Renal pelvis (tissue), 4 donors: ENCODE measurements around the gene RIMS1. TPM values are rescaled to one million over a fixed set of nuclear protein-coding genes. Genes with fewer than 3 reads are reported as not detected.

ENCODE experiments used
- DNase-seq: peaks from one replicate; pipeline ENCODE4 v3.0.0-alpha.2; 2013
- polyA plus RNA-seq, 3 donors: library from polyadenylated mRNA; unstranded; fragments of 120-200 nt; gene quantifications; one replicate each; pipeline ENCODE4 v1.2.1, GENCODE V29; 2013; ENCODE audit not compliant: insufficient read length in 3 of 3

RIMS1 gene
- polyA plus RNA-seq, 3 donors = 2.3 to 2.8 (median 2.4) TPM

DNA sequence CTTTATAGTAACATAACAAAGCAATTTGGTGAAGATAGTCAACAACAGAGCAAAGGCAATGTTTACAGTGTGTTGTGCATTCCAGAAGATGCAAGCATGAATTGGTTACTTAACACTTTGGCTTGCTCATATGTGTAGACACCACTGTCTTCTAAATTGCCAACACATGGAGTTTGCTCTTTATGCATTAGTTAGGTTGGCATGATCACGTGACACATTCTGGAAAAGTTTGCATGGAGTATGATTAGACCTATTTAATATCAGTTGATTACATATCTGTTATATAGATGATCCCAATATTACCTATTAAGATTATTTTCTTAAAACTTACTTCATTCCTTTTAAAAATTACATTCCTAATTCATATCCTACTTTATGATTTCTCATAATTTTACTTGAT, 197.6 kb downstream of the RIMS1 start:
- no peak for DNase-seq

DNA sequence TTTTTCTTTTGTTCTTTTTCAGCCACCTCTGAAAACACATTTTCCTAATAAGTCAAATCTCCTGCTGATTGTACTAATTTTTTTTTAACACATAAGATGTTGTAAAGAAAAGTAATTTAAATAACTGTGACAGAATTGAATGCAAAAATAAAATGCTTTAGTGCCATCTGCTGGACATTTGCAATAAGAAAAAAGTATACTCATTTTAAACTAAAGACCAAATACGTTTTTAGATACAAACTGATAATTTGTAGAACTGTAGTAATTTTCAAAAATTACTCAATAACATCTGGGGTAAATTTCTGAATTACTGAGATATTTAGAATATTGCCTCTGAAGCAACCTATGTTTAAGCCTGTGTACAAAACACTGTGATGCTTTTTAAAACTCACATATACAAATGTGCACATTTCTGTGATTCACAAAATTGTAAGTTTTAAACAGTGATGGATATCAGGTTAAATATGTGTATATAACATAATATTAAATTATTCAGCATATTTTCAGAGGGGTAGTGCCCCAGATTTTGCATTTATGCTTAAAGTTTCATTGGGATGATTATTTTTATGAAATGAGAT, 198.7 kb downstream of the RIMS1 start:
- peak; percentile 16 for DNase-seq

DNA sequence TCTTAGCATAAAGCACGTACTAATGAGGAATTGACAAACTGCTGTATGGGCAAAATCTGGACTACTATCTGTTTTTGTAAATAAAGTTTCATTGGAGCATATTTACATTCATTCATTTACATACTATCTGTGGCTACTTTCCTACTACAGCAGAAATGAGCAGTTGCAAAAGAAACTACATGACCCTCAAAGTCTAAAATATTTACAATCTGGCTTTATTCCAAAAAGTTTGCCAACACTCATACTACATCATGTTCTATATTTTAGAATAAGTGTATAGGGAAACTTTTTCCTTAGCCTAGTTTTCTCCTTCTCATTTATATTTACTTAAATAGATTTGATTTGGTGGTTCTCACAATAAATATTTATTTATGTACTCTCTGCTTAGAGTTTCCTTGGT, 208.2 kb downstream of the RIMS1 start:
- no peak for DNase-seq

DNA sequence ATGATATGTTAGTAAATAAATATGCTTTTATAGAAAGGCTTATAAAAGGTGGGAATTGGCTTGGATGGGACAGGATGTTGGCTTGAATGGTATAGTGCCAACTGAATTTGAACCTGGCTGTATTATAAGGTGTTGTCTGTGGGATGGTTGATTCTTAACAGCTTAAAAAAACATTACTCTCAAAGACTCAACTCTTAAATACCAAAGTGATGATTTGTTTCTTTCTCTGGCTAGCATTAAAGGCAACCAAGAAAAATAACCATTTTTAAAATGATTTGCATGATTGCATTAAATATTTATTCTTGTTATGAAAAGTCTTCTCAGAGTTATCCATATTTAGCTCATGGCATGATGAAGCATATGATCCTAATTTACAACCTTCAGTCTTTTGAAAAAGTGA, 216.2 kb downstream of the RIMS1 start:
- DNase-seq = no peak

DNA sequence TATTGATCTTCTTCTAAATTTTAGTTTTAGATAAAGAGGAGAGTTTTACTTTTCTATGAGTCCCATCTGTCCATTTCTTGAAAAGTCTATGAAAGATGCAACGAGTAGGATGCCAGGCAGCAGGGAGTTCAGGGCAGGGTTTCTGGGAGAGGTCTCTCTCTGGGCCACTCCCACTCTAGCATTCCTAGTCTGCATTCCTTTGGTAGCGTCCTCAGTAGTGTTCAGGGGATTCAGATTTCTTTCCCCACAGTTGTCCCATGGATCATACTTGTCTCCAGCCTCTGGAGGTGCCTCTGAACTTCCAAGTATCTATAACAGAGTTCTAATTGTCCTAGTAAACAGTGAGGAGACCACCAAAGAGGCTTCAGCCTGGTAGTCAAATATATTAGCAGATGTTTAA, 225.3 kb downstream of the RIMS1 start:
- no peak for DNase-seq

DNA sequence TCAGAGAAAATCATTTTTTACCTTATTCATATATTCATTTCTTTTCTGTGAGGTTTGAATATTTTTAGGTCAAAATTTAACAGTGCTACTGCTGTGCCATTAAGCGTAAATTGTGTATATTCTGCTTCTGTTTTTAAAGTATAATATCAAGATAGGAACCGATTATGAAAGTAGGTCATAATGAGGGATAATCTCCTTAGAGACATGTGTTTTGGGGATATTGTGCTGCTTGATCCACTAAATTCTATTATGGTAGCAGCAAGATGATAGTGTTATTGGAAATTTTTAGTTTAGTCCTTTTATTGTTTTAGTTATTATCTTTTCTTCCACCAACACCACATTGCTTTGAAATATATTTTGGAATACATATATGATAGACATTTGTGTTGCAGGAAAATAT, 244.0 kb downstream of the RIMS1 start:
- DNase-seq = no peak

DNA sequence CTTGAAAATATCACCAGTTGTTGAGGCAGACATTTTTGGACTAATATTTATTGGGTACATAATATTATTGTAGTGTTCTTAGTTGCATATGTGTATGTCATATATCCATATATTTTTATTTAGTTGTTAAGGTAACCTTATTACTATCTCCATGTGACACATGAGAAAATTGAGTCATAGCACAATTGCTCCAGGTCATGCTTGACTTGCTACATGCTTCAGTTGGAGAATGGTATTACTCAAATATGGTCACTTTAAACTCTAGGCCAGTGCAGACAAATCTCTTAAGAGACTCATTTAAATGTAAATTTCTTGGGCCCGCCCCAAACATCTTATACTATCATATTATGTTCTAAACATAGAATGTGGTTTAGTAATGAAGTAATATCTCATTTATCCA, 246.1 kb downstream of the RIMS1 start:
- DNase-seq = no peak

DNA sequence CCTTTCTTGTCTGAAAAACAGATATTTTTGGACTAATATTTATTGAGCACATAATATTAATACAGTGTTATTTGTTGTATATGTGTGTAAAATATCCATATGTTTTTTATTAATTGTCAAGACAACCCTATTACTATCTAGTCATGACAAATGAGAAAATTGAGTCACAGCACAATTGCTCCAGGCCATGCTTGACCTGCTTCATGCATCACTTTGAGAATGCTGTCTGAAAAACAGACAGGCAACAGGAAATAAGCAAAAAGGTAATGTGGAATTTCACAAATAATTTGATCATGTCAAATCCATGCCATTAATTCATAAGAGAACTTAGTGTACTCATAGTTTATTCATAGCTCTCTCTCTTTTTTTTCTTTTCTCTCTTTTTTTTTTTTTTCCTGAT, 246.5 kb downstream of the RIMS1 start:
- DNase-seq = no peak

DNA sequence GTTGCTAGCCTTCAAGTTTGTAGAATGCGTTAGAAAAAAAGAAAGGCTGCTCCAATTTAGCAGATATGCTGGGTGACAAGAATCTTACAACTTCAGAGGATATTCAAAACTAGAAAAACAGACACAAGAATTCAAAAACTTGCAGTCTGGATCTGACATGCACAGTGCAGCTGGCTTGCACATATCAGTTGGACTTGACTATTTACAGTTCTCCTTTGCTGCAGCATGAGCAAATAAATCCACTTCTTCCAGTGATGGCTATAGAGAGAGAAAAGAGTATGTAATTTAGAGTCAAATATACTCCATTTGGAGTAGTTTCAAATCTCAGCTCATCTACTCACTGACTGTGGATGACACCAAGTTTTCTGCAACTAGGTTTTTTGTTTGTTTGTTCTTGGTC, 247.0 kb downstream of the RIMS1 start:
- no peak for DNase-seq

DNA sequence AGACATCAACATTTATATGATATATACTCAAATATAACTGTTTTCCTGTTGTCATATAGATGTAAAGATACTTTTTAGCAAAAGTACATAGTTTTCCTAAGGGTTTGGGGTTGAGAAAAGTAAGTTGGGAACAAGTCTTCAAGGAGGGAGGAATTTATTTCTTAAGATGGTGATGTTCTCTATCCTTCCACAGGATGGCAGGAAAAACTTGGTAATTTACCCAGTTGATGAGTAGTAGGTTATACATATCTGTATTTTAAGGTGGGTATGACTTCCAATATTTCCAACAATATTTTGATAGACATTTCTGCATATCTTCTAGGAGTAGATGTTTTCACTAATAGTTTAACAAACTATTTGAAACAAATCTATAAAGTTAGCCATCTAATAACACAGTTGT, 254.4 kb downstream of the RIMS1 start:
- no peak for DNase-seq

DNA sequence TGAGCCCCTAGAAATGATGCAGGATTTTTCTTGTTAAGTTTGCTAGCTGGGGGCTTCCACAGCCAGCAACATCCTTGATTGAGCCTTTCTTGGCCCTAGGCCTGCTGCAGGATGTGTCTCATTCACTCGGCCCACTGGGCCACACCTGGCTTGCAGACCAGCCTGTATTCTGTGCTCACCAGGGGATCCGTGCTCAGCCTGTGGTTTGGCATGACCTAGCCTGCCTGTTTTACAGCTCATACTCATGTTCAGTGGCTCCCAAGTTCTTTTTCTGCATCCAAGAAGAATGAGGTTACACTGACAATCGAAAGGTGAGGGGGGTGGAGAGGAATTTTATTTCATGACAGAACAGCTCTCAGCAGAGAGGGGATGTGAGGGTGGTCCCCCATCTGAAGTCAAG, 263.4 kb downstream of the RIMS1 start:
- DNase-seq = no peak

DNA sequence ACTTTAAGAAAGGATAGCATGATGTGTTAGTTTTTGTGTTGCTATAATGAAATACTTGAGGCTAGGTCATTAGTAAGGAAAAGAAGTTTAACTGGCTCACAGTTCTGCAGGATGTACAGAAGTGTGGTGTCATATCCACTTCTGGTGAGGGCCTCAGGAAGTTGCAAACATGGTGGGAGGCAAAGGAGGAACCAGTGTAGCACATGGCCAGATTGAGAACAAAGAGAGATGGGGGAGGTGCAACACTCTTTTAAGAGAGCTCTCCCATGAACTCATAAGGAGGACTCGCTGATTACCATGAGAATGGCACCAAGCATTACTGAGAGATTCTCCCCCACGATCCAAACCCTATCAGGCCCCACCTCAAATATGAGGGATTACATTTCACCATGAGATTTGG, 265.4 kb downstream of the RIMS1 start:
- no peak for DNase-seq

DNA sequence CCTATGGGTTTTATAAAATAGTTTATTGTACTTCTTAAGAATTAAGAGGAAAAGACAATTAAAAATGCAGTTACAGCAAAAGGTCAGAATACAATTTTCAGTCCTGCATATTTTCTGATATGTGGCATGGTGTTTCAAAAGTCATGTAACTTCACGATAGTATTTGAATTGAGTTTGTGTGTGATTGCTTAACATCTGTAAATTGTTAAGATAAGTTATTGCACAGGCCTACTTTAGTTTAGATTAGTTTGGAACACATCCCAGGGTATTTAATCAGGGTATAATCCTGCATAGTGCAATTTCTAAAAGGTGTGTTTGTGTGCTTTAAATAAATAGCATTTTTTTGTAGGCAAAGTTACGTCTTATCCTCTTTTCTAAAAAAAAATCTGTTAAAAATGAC, 289.6 kb downstream of the RIMS1 start:
- no peak for DNase-seq

DNA sequence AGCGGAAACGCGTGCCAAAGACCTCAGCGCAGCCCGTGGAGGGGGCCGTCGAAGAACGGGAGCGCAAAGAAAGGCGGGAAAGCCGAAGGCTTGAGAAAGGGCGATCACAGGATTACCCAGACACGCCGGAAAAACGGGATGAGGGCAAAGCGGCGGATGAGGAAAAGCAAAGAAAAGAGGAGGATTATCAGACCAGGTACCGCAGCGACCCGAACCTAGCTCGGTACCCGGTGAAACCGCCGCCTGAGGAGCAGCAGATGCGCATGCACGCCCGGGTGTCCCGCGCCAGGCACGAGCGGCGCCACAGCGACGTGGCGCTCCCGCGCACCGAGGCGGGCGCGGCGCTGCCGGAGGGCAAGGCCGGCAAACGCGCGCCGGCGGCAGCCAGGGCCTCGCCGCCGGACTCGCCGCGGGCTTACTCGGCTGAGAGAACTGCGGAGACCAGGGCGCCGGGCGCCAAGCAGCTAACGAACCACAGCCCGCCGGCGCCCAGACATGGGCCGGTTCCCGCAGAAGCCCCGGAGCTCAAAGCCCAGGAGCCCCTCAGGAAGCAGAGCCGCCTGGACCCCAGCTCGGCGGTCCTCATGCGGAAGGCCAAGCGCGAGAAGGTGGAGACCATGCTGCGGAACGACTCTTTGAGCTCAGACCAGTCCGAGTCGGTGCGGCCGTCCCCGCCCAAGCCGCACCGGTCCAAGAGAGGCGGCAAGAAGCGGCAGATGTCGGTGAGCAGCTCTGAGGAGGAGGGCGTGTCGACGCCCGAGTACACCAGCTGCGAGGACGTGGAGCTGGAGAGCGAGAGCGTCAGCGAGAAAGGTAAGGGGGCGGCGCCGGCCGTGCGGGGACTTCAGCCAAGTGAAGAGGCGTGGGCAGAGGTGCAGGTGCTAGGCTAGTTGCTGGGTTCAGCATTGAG, 296.2 kb downstream of the RIMS1 start:
- peak; percentile 48 for DNase-seq

DNA sequence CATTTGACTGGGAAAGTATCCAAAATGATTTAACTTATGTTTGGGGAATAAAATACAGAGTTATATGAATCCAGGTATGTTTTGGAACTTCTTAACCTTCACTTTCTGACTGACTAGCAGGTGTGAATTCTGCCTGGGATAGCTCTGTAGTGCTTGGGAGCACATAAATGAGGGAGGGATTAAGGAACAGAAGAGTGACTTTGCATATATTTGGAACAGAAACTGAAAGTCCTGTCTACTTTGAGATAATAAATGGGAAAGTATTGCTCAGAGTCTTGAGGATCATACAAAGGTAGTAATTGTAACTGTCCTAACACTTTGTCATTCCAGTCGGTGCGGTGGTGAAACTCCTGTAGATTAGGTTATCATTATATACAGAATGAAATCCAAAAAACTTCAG, 317.6 kb downstream of the RIMS1 start:
- no peak for DNase-seq

DNA sequence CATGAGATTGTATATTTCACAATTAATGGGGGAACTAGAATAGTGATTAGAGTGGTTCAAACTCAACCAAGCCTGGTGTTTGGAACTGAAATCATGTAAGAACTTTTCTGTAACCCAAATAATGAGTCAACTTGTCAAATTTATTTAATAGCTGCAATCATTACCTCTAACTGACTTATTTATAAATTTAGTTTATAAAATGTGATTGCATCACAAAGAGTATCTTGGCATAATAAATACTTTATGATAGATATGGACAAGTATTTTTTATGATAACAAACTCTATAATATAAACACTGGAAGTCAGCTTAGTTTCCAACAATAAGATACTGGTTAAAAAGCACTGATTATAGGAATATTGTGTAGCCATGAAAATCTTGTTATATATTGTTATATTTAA, 319.1 kb downstream of the RIMS1 start:
- no peak for DNase-seq

DNA sequence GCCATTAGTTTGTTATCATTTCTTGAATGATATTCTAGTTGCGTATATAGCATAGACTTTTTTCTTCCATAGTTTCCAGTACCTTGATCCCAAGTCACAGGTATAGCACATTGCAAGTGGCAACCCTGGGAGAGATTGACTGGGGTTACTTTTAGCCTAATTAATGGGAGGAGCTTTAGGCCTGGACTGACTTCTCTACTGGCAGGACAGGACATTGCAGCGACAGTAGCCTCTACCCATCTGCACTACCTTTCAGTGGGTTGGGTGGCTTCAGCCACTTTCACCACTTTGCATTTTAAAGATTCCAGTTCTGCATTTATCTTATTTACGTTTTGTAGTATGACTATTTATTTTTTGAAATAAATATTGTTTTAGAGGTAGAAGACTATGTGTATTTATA, 320.3 kb downstream of the RIMS1 start:
- no peak for DNase-seq

DNA sequence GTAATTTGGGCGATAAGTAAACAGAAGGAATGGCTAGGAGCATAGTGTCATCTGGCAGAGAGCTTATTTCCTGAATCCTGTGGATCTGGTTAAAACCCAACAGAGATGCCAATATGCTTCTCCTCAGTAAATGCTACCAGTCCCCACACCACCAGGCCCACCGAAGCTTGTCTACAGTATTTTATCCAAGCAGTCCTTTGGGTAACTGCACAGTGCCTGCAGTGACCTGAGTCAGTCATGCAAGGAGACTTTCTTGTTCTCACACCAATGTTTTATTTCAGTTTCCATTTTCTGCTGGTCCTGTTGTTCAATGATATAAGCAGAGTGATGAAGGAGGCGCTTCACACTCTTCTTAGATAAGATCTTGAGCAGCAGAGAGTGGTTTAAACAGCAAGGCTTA, 326.3 kb downstream of the RIMS1 start:
- no peak for DNase-seq

DNA sequence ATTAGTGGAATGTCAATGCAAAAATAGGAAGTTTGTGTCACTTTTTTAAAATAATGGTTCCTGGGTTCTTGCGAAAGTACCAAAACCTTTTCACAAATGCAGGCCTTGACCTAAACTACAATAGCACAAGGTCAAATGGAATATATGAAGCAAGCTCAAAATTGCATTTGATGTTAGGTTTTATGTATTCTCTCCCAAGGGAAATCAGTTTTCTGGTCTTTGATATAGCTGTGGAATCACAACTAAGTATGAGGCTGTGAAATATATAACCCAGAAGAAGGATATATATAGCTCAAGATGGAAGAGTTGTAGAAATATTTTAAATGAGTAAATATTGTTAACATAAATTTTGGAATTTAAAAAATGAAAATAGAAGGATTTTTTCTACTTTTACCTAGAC, 327.3 kb downstream of the RIMS1 start:
- DNase-seq = no peak

DNA sequence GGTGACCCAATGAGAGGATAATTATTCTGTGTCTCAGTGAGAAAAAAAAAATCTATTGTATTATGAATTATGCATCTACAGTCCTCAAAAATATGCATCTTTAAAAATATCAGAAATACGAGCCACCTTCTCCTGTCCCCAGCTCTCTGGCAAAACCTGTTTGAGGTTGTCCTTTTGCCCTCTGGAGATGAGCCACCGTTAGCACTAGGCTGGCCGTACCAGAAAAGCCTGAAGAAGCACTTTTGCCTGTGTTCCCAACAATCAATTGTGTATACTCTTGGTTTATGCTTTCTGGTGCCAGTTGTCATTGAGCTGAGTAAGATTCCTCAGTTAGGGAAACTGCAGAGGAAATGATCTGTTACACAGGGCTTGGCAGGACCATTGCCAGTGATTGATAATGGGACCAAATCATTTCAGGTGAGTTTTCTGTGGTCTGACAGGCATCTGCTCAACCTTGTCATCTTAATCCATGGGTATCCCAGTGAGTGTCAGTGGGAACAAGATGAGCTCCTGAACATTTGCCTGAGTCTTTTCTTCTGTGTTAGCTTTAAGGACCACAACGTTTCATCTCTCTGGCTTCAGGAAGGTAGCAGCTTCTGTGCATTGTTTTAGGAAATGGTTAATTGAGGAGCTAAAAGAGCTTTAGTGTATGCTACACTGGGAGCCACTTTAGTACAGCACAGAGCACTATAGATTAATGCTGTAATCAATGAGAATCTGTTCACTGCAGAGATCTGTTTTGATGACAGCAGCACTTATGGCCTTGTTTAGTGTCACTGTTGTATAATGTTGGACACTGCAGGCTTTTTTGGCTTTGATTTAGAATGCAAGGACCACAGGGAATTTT, 330.1 kb downstream of the RIMS1 start:
- DNase-seq = no peak

DNA sequence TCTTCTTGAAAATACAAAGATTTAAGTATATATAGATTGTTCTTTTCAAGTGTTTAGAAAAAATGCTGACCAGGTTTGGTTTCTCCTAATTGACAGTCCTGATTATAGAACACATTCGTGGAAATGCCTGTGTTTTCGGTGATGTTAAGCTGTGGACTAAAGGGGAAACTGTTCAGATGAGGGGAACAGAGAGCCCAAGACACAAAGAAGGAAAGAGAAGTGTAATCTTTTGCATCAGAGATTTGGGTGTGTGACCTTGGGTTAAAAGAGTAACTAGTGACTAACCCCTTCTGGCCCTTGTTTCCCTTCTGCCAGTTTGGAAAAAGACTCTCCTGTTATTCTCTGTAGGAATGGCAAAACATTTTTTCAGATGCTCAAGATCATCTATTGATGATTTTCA, 331.3 kb downstream of the RIMS1 start:
- DNase-seq = no peak

DNA sequence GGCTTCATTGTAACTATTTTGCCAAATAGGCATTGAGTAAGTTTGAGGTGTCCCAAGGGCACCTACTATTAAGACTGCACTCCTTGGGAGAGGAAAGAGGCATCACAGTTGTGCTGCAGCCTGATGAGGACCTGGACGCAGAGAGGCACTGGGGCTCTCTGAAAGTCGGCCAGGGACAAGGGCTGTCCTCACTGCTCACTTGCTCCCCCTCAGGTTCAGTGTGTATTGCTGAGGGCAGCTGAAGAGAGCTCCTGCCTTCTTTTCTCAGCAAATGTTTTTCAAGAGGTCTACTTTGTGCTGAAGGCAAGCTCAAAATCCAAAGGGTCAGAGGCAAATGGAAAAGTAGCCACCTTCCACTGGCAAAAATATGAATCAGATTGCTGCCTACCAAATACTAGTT, 331.8 kb downstream of the RIMS1 start:
- peak; percentile 4 for DNase-seq

DNA sequence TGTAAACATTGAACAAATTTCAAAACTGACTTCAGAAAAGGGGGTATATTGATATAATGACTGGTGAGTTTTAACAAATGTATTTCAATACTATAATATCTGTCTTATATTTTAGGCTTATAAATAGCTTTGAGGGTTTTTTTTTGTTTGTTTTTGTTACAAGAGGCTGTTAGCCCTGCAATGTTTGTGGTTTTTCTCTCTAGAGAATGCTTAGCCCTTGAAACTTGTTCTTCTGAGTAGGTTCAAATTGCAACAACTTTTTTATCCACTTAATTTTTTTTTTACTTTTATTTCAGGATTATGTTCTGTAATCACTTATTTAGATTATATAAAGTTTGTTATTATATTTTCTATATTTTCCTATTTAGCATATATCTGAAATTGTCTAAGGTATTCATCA, 333.2 kb downstream of the RIMS1 start:
- DNase-seq = no peak
